ENCODE results near the gene ADCY2. TPM values are rescaled to one million over a fixed set of nuclear protein-coding genes. Genes with fewer than 3 reads are reported as not detected.

Gene ADCY2
- total and polyA plus RNA-seq, 5 donors, result 0.20 to 1.5 (median 0.45) TPM

DNA sequence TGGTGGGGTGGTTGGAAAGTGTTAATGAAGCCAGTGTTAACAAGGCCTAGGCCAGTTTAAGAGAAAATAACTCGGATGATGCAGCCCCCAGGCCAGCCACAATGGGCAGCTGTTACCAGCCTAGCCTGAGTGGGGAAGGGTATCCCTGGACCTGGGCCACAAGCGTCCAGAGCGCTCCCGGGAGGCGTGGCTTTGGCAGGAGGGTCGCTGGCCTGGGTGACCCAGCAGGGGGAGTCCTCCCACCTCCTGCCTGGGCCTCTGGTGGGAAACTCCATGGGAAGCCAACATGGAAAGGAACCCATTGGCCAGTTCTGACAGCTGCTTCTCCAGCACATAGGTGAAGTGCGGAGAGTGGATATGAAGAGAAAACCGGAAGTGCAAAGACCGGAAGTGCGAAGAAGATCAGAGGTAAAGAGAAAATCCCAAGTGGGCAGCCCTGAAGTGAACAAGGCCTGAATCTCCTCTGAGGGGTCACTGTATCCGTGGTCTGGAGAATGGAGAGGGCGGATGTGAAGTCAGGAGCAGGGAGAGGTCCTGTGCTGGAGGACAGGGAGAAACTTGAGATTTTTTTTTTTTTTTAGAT is 79.0 kb downstream of the ADCY2 start:
- no peak for DNase-seq
- intact Hi-C loops (cut with DNase I), result no loop called here
- no peak overlapping the region for H3K4me3 ChIP-seq (ENCODE audit: low read length)
- no peaks in the 10 kb centered on the region for H3K9me3 ChIP-seq (ENCODE audit: control insufficient read depth, low read length)
- no peaks in the 10 kb centered on the region for H3K27me3 ChIP-seq (ENCODE audit: control insufficient read depth, insufficient read depth)
- no peaks in the 10 kb centered on the region for H3K4me1 ChIP-seq (ENCODE audit: control insufficient read depth, insufficient read depth, low read length)
- ATAC-seq, result no peak
- no peak overlapping the region for H3K27ac ChIP-seq (ENCODE audit: low read length)
- WGBS, result 83% methylated on average over 12 of the region's 12 CpGs

DNA sequence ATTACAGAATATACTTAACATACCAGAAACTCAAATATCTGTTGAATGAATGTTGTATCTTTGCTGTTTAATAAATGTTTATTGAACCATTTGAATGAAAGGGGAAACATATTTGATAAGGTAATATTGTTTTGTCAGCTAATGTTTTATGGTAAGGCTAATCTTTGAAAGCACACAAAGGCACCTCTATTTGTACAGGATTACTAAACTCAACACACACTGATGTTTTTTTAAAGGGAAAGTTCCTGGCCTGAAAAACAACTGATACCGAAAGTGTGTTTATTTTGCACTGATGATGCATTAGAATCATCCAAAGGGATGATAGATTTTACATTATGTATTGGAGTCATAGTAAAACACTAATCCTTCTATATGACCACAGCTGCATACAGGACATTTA is 82.5 kb downstream of the ADCY2 start:
- no peaks in the 10 kb centered on the region for H3K4me1 ChIP-seq (ENCODE audit: control insufficient read depth, insufficient read depth, low read length)
- H3K27ac ChIP-seq (ENCODE audit: low read length), result no peak overlapping the region
- DNase-seq, result no peak
- 59% methylated on average over 1 of the region's 1 CpG for WGBS
- H3K9me3 ChIP-seq (ENCODE audit: control insufficient read depth, low read length), result no peaks in the 10 kb centered on the region
- no peak overlapping the region for H3K4me3 ChIP-seq (ENCODE audit: low read length)
- intact Hi-C loops (cut with DNase I), result no loop called here
- H3K27me3 ChIP-seq (ENCODE audit: control insufficient read depth, insufficient read depth), result no peaks in the 10 kb centered on the region
- no peak for ATAC-seq

- intact Hi-C loops (cut with DNase I), result no loop called here
- 77% methylated on average over 7 of the region's 7 CpGs for WGBS
Observed at GRCh38 chr5:7488734-7489133, 92.8 kb downstream of the ADCY2 start.

GRCh38 chr5:7492371-7492770 is 96.4 kb downstream of the ADCY2 start:
- no peak overlapping the region for H3K4me3 ChIP-seq (ENCODE audit: low read length)
- no peaks in the 10 kb centered on the region for H3K27me3 ChIP-seq (ENCODE audit: control insufficient read depth, insufficient read depth)
- H3K27ac ChIP-seq (ENCODE audit: low read length), result no peak overlapping the region
- intact Hi-C loops (cut with DNase I), result no loop called here
- H3K9me3 ChIP-seq (ENCODE audit: control insufficient read depth, low read length), result peaks cover 2% of the 10 kb centered on the region
- H3K4me1 ChIP-seq (ENCODE audit: control insufficient read depth, insufficient read depth, low read length), result no peaks in the 10 kb centered on the region
- DNase-seq, result no peak
- no peak for ATAC-seq
- WGBS, result 61% methylated on average over 4 of the region's 4 CpGs

More at GRCh38 chr5:7488734-7489133, 92.8 kb downstream of the ADCY2 start:
- Histone ChIP-seq H3K27me3 (ENCODE audit: control insufficient read depth, insufficient read depth) (no peaks in the 10 kb centered on the region), H3K27ac (ENCODE audit: low read length) (no peak overlapping the region), H3K9me3 (ENCODE audit: control insufficient read depth, low read length) (peaks cover 2% of the 10 kb centered on the region), H3K4me1 (ENCODE audit: control insufficient read depth, insufficient read depth, low read length) (no peaks in the 10 kb centered on the region), H3K4me3 (ENCODE audit: low read length) (no peak overlapping the region)
- no peak for ATAC-seq
- no peak for DNase-seq

DNA sequence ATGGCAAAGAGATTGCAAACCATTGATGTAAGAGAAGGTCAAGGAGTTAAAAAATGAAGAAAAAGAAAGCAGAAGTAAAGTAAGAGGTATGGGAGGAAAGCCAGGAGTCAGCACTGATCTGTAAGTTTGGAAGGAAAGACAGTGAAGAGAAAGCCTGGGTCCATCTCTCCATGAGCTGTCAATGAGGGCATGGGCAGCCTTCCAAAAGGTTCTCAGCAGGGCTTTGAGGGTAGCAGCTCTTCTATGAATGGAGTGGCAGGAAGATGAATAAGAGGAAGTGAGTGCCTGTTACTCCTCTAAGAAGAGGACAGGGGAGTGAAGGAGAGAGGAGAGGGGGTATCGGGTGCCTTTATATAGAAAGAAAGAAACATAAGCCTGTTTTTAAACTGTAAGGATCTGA is 97.1 kb downstream of the ADCY2 start:
- WGBS, result 96% methylated on average over 1 of the region's 1 CpG
- Histone ChIP-seq H3K9me3 (ENCODE audit: control insufficient read depth, low read length) (peaks cover 2% of the 10 kb centered on the region), H3K4me1 (ENCODE audit: control insufficient read depth, insufficient read depth, low read length) (no peaks in the 10 kb centered on the region), H3K4me3 (ENCODE audit: low read length) (no peak overlapping the region), H3K27ac (ENCODE audit: low read length) (no peak overlapping the region), H3K27me3 (ENCODE audit: control insufficient read depth, insufficient read depth) (no peaks in the 10 kb centered on the region)
- ATAC-seq (no peak), DNase-seq (no peak)
- intact Hi-C loops (cut with DNase I), result no loop called here

GRCh38 chr5:7493622-7494021 is 97.7 kb downstream of the ADCY2 start:
- DNase-seq, result no peak
- Histone ChIP-seq H3K27ac (ENCODE audit: low read length) (no peak overlapping the region), H3K9me3 (ENCODE audit: control insufficient read depth, low read length) (no peaks in the 10 kb centered on the region), H3K27me3 (ENCODE audit: control insufficient read depth, insufficient read depth) (no peaks in the 10 kb centered on the region), H3K4me1 (ENCODE audit: control insufficient read depth, insufficient read depth, low read length) (no peaks in the 10 kb centered on the region), H3K4me3 (ENCODE audit: low read length) (no peak overlapping the region)
- intact Hi-C loops (cut with DNase I), result no loop called here
- ATAC-seq, result no peak
- 73% methylated on average over 5 of the region's 5 CpGs for WGBS

GRCh38 chr5:7494481-7495130 is 98.7 kb downstream of the ADCY2 start:
- intact Hi-C loops (cut with DNase I), result no loop called here
- peak in 1 of 2 donors; percentile 42 for ATAC-seq
- no peak overlapping the region for H3K4me3 ChIP-seq (ENCODE audit: low read length)

DNA sequence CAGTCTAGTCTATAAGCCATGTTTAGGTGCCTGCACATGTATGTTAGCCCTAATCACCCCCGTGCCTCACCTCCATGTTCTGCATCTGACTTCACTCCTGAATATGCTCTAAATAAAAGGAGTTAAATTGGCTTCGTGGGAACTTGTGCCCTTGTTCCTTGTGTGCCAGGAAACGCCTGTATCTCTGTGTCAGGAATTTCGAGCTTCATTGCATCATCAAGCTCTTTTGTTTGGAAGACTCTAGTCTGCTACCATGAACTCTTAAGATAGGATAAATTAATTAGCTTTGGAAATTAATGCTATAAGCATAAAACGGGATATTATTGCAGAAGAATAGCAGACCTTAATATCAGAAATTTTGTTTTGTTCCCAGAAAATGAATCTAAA is 99.2 kb downstream of the ADCY2 start:
- no peaks in the 10 kb centered on the region for H3K4me1 ChIP-seq (ENCODE audit: control insufficient read depth, insufficient read depth, low read length)
- no peak overlapping the region for H3K4me3 ChIP-seq (ENCODE audit: low read length)
- no peaks in the 10 kb centered on the region for H3K9me3 ChIP-seq (ENCODE audit: control insufficient read depth, low read length)
- ATAC-seq (no peak), DNase-seq (no peak)
- 35% methylated on average over 5 of the region's 5 CpGs for WGBS
- intact Hi-C loops (cut with DNase I), result no loop called here
- H3K27ac ChIP-seq (ENCODE audit: low read length), result no peak overlapping the region
- H3K27me3 ChIP-seq (ENCODE audit: control insufficient read depth, insufficient read depth), result no peaks in the 10 kb centered on the region

More at GRCh38 chr5:7494481-7495130, 98.7 kb downstream of the ADCY2 start:
- WGBS, result 51% methylated on average over 2 of the region's 2 CpGs
- peak; percentile 52 to 78 (median 65) for DNase-seq
- H3K9me3 ChIP-seq (ENCODE audit: control insufficient read depth, low read length), result no peaks in the 10 kb centered on the region
- H3K27me3 ChIP-seq (ENCODE audit: control insufficient read depth, insufficient read depth), result no peaks in the 10 kb centered on the region
- H3K4me1 ChIP-seq (ENCODE audit: control insufficient read depth, insufficient read depth, low read length), result no peaks in the 10 kb centered on the region
- no peak overlapping the region for H3K27ac ChIP-seq (ENCODE audit: low read length)

GRCh38 chr5:7500256-7500655 is 104.3 kb downstream of the ADCY2 start:
- H3K27me3 ChIP-seq (ENCODE audit: control insufficient read depth, insufficient read depth), result no peaks in the 10 kb centered on the region
- intact Hi-C loops (cut with DNase I), result no loop called here
- no peak overlapping the region for H3K4me3 ChIP-seq (ENCODE audit: low read length)
- ATAC-seq (no peak), DNase-seq (no peak)
- H3K27ac ChIP-seq (ENCODE audit: low read length), result no peak overlapping the region
- H3K9me3 ChIP-seq (ENCODE audit: control insufficient read depth, low read length), result peaks cover 2% of the 10 kb centered on the region
- 83% methylated on average over 3 of the region's 3 CpGs for WGBS
- H3K4me1 ChIP-seq (ENCODE audit: control insufficient read depth, insufficient read depth, low read length), result no peaks in the 10 kb centered on the region

- Histone ChIP-seq H3K9me3 (ENCODE audit: control insufficient read depth, low read length) (peaks cover 2% of the 10 kb centered on the region), H3K4me3 (ENCODE audit: low read length) (no peak overlapping the region), H3K27ac (ENCODE audit: low read length) (no peak overlapping the region), H3K27me3 (ENCODE audit: control insufficient read depth, insufficient read depth) (no peaks in the 10 kb centered on the region), H3K4me1 (ENCODE audit: control insufficient read depth, insufficient read depth, low read length) (no peaks in the 10 kb centered on the region)
- 71% methylated on average over 2 of the region's 2 CpGs for WGBS
- DNase-seq, result no peak
- intact Hi-C loops (cut with DNase I), result no loop called here
- ATAC-seq, result no peak
Observed at GRCh38 chr5:7501061-7501460, 105.1 kb downstream of the ADCY2 start.

- Histone ChIP-seq H3K4me1 (ENCODE audit: control insufficient read depth, insufficient read depth, low read length) (no peaks in the 10 kb centered on the region), H3K4me3 (ENCODE audit: low read length) (no peak overlapping the region), H3K27ac (ENCODE audit: low read length) (no peak overlapping the region), H3K27me3 (ENCODE audit: control insufficient read depth, insufficient read depth) (no peaks in the 10 kb centered on the region), H3K9me3 (ENCODE audit: control insufficient read depth, low read length) (peaks cover 2% of the 10 kb centered on the region)
- WGBS, result 89% methylated on average over 9 of the region's 9 CpGs
- ATAC-seq, result no peak
- DNase-seq, result no peak
- intact Hi-C loops (cut with DNase I), result no loop called here
Observed at GRCh38 chr5:7503564-7503963, 107.6 kb downstream of the ADCY2 start.

All from right cardiac atrium (tissue), 5 donors.